ENCODE results near the gene TTC21B.

Gene TTC21B

GRCh38 chr2:165857876-165858275 lies 95.7 kb downstream of the TTC21B start:
- TF ChIP-seq EGR1 (IDR thresholded peaks at IDR 0.05): no peak
- no peak for TF ChIP-seq YY1 (IDR thresholded peaks at IDR 0.05; ENCODE audit: low read depth)
- TF ChIP-seq ZBTB7A (IDR thresholded peaks at IDR 0.05; ENCODE audit: low read depth): no peak
- TF ChIP-seq TEAD4 (IDR thresholded peaks at IDR 0.05): no peak
- no peak for TF ChIP-seq TCF12 (IDR thresholded peaks at IDR 0.05; ENCODE audit: low read depth)
- TF ChIP-seq CREB1 (IDR thresholded peaks at IDR 0.05; ENCODE audit: low read depth): no peak
- TF ChIP-seq USF1 (IDR thresholded peaks at IDR 0.05): no peak
- TF ChIP-seq CEBPB (IDR thresholded peaks at IDR 0.05): no peak
- TF ChIP-seq MAX (IDR thresholded peaks at IDR 0.05): no peak
- TF ChIP-seq EP300 (IDR thresholded peaks at IDR 0.05; ENCODE audit: borderline replicate concordance): no peak
- TF ChIP-seq RAD21 (IDR thresholded peaks at IDR 0.05; ENCODE audit: low read depth): no peak
- no peak for TF ChIP-seq FOXM1 (IDR thresholded peaks at IDR 0.05; ENCODE audit: borderline replicate concordance, low read depth)

- TF ChIP-seq USF1 (IDR thresholded peaks at IDR 0.05): no peak
- TF ChIP-seq CEBPB (IDR thresholded peaks at IDR 0.05): no peak
- no peak for TF ChIP-seq RAD21 (IDR thresholded peaks at IDR 0.05; ENCODE audit: low read depth)
- no peak for TF ChIP-seq FOXM1 (IDR thresholded peaks at IDR 0.05; ENCODE audit: borderline replicate concordance, low read depth)
- TF ChIP-seq TCF12 (IDR thresholded peaks at IDR 0.05; ENCODE audit: low read depth): no peak
- no peak for TF ChIP-seq REST (IDR thresholded peaks at IDR 0.05; ENCODE audit: low read depth)
- TF ChIP-seq EP300 (IDR thresholded peaks at IDR 0.05; ENCODE audit: borderline replicate concordance): no peak
- no peak for TF ChIP-seq ZBTB7A (IDR thresholded peaks at IDR 0.05; ENCODE audit: low read depth)
- no peak for TF ChIP-seq YY1 (IDR thresholded peaks at IDR 0.05; ENCODE audit: low read depth)
- no peak for TF ChIP-seq NFIC (IDR thresholded peaks at IDR 0.05)
- no peak for TF ChIP-seq TEAD4 (IDR thresholded peaks at IDR 0.05)
- no peak for TF ChIP-seq CREB1 (IDR thresholded peaks at IDR 0.05; ENCODE audit: low read depth)
- TF ChIP-seq MAX (IDR thresholded peaks at IDR 0.05): no peak
- TF ChIP-seq EGR1 (IDR thresholded peaks at IDR 0.05): no peak
- no peak for TF ChIP-seq TAF1 (IDR thresholded peaks at IDR 0.05; ENCODE audit: low read depth)
Observed at GRCh38 chr2:165852394-165852793, 101.2 kb downstream of the TTC21B start.

GRCh38 chr2:165847001-165847400 lies 106.6 kb downstream of the TTC21B start:
- TF ChIP-seq NFIC (IDR thresholded peaks at IDR 0.05) (no peak), FOXM1 (IDR thresholded peaks at IDR 0.05; ENCODE audit: borderline replicate concordance, low read depth) (no peak), EP300 (IDR thresholded peaks at IDR 0.05; ENCODE audit: borderline replicate concordance) (no peak), YY1 (IDR thresholded peaks at IDR 0.05; ENCODE audit: low read depth) (no peak), CREB1 (IDR thresholded peaks at IDR 0.05; ENCODE audit: low read depth) (no peak), REST (IDR thresholded peaks at IDR 0.05; ENCODE audit: low read depth) (no peak), MAX (IDR thresholded peaks at IDR 0.05) (no peak)

GRCh38 chr2:165846056-165846455 lies 107.5 kb downstream of the TTC21B start:
- TF ChIP-seq YY1 (IDR thresholded peaks at IDR 0.05; ENCODE audit: low read depth) (no peak), USF1 (IDR thresholded peaks at IDR 0.05) (no peak), ZBTB7A (IDR thresholded peaks at IDR 0.05; ENCODE audit: low read depth) (no peak), EGR1 (IDR thresholded peaks at IDR 0.05) (no peak), MAX (IDR thresholded peaks at IDR 0.05) (no peak), TAF1 (IDR thresholded peaks at IDR 0.05; ENCODE audit: low read depth) (no peak), TEAD4 (IDR thresholded peaks at IDR 0.05) (no peak), NFIC (IDR thresholded peaks at IDR 0.05) (no peak), TCF12 (IDR thresholded peaks at IDR 0.05; ENCODE audit: low read depth) (no peak), EP300 (IDR thresholded peaks at IDR 0.05; ENCODE audit: borderline replicate concordance) (no peak), RAD21 (IDR thresholded peaks at IDR 0.05; ENCODE audit: low read depth) (no peak), CREB1 (IDR thresholded peaks at IDR 0.05; ENCODE audit: low read depth) (no peak), CEBPB (IDR thresholded peaks at IDR 0.05) (no peak), FOXM1 (IDR thresholded peaks at IDR 0.05; ENCODE audit: borderline replicate concordance, low read depth) (no peak)

GRCh38 chr2:165844216-165844615 lies 109.4 kb downstream of the TTC21B start:
- TF ChIP-seq RAD21 (IDR thresholded peaks at IDR 0.05; ENCODE audit: low read depth): no peak
- TF ChIP-seq TAF1 (IDR thresholded peaks at IDR 0.05; ENCODE audit: low read depth): no peak
- TF ChIP-seq FOXM1 (IDR thresholded peaks at IDR 0.05; ENCODE audit: borderline replicate concordance, low read depth): no peak
- TF ChIP-seq NFIC (IDR thresholded peaks at IDR 0.05): no peak
- no peak for TF ChIP-seq EGR1 (IDR thresholded peaks at IDR 0.05)
- TF ChIP-seq EP300 (IDR thresholded peaks at IDR 0.05; ENCODE audit: borderline replicate concordance): no peak
- no peak for TF ChIP-seq YY1 (IDR thresholded peaks at IDR 0.05; ENCODE audit: low read depth)
- TF ChIP-seq MAX (IDR thresholded peaks at IDR 0.05): no peak
- TF ChIP-seq ZBTB7A (IDR thresholded peaks at IDR 0.05; ENCODE audit: low read depth): no peak
- no peak for TF ChIP-seq CREB1 (IDR thresholded peaks at IDR 0.05; ENCODE audit: low read depth)
- no peak for TF ChIP-seq USF1 (IDR thresholded peaks at IDR 0.05)
- TF ChIP-seq REST (IDR thresholded peaks at IDR 0.05; ENCODE audit: low read depth): no peak
- no peak for TF ChIP-seq TEAD4 (IDR thresholded peaks at IDR 0.05)
- TF ChIP-seq TCF12 (IDR thresholded peaks at IDR 0.05; ENCODE audit: low read depth): no peak
